OCI-LY1 (cell line): ENCODE results near the gene GTF2E1.

Source experiments
- H2AFZ ChIP-seq: fragments of 200-600 bp; sonication (generic), shearing (Covaris generic); 2 replicates; pipeline ENCODE4 v1.6.0; 2014; ENCODE audit warnings: antibody characterized with exemption, mild to moderate bottlenecking, low read length
- H3F3A ChIP-seq: fragments of 200-600 bp; sonication (generic), shearing (Covaris generic); 2 replicates; pipeline ENCODE4 v1.6.0; 2014; ENCODE audit warnings: mild to moderate bottlenecking, antibody characterized with exemption, low read length, moderate library complexity; ENCODE audit not compliant: insufficient read depth
- H3K27ac ChIP-seq: fragments of 200-600 bp; sonication (generic); 2 replicates; pipeline ENCODE4 v1.5.1; 2014; ENCODE audit warnings: low read length, mixed run types, mild to moderate bottlenecking, low read depth; ENCODE audit not compliant: poor library complexity, severe bottlenecking
- H3K27me3 ChIP-seq: fragments of 200-600 bp; sonication (generic); 2 replicates; pipeline ENCODE4 v1.6.0; 2014; ENCODE audit warnings: antibody characterized with exemption, mild to moderate bottlenecking, low read length, moderate library complexity; ENCODE audit not compliant: insufficient read depth
- H3K36me3 ChIP-seq: fragments of 200-600 bp; sonication (generic); 2 replicates; pipeline ENCODE4 v1.6.1; 2014; ENCODE audit warnings: mild to moderate bottlenecking, antibody characterized with exemption, low read length, moderate library complexity, mixed read lengths; ENCODE audit not compliant: insufficient read depth
- H3K4me1 ChIP-seq: fragments of 200-600 bp; sonication (generic); 2 replicates; pipeline ENCODE4 v1.5.1; 2014; ENCODE audit warnings: mild to moderate bottlenecking, low read length, moderate library complexity; ENCODE audit not compliant: insufficient read depth, severe bottlenecking
- H3K4me2 ChIP-seq: fragments of 200-600 bp; sonication (generic), shearing (Covaris generic); 2 replicates; pipeline ENCODE4 v1.6.1; 2014; ENCODE audit warnings: low read length
- H3K4me3 ChIP-seq: fragments of 200-600 bp; sonication (generic); 2 replicates; pipeline ENCODE4 v1.5.1; 2014; ENCODE audit warnings: low read length, low read depth, mild to moderate bottlenecking, mixed read lengths; ENCODE audit not compliant: poor library complexity, severe bottlenecking
- H3K79me2 ChIP-seq: fragments of 200-600 bp; shearing (Covaris generic); 2 replicates; pipeline ENCODE4 v1.6.1; 2016; ENCODE audit warnings: mixed run types, low read length, mixed read lengths; ENCODE audit not compliant: insufficient read depth
- H3K9ac ChIP-seq: fragments of 200-600 bp; sonication (generic), shearing (Covaris generic); 2 replicates; pipeline ENCODE4 v1.6.1; 2014; ENCODE audit warnings: mild to moderate bottlenecking, low read length, mixed read lengths
- H3K9me2 ChIP-seq: fragments of 200-600 bp; sonication (generic), shearing (Covaris generic); 2 replicates; pipeline ENCODE4 v1.6.1; 2014; ENCODE audit warnings: low read depth, mild to moderate bottlenecking, low read length, mixed read lengths
- H3K9me3 ChIP-seq: fragments of 200-600 bp; shearing (Covaris generic); 2 replicates; pipeline ENCODE4 v1.6.1; 2014; ENCODE audit warnings: low read length, mixed read lengths
- H4K20me1 ChIP-seq: fragments of 200-600 bp; sonication (generic), shearing (Covaris generic); 2 replicates; pipeline ENCODE4 v1.6.0; 2016; ENCODE audit warnings: mild to moderate bottlenecking, low read length; ENCODE audit not compliant: insufficient read depth
- CTCF ChIP-seq: fragments of 200-600 bp; sonication (generic), shearing (Covaris generic); IDR thresholded peaks from 2 replicates; pipeline ENCODE4 v1.5.1; 2017; ENCODE audit warnings: mild to moderate bottlenecking, antibody characterized with exemption, low read length, moderate library complexity, mixed read lengths
- EZH2 ChIP-seq: fragments of 200-600 bp; sonication (generic), shearing (Covaris generic); IDR thresholded peaks from 2 replicates; pipeline ENCODE4 v1.8.0; 2017; ENCODE audit warnings: borderline replicate concordance, mixed run types, mild to moderate bottlenecking, antibody characterized with exemption, low read length, moderate library complexity, mixed read lengths

Gene GTF2E1

GRCh38 chr3:120741837-120742197 lies 727 bp upstream of the GTF2E1 start:
- peak overlapping the region; percentile 93 for H3K4me3 ChIP-seq
- peak overlapping the region; percentile 86 for H3K9ac ChIP-seq
- TF ChIP-seq EZH2 (no peak), CTCF (no peak)
- H3K4me2 ChIP-seq, result peak overlapping the region; percentile 97
- no peaks in the 10 kb centered on the region for H3K9me2 ChIP-seq
- no peaks in the 10 kb centered on the region for H3K27me3 ChIP-seq
- peaks cover 22% of the 10 kb centered on the region for H3K36me3 ChIP-seq
- H3K4me1 ChIP-seq, result peaks cover 21% of the 10 kb centered on the region
- H4K20me1 ChIP-seq, result no peaks in the 10 kb centered on the region
- no peaks in the 10 kb centered on the region for H3F3A ChIP-seq
- H3K9me3 ChIP-seq, result no peaks in the 10 kb centered on the region
- H2AFZ ChIP-seq, result no peak overlapping the region; the same call in 1 of the 2 replicates
- H3K27ac ChIP-seq, result peak overlapping the region; percentile 87
- peaks cover 42% of the 10 kb centered on the region for H3K79me2 ChIP-seq

GRCh38 chr3:120742849-120743365 lies 363 bp downstream of the GTF2E1 start:
- Histone ChIP-seq H3K79me2 (peaks cover 43% of the 10 kb centered on the region), H3K4me1 (peaks cover 21% of the 10 kb centered on the region), H3K27ac (peak overlapping the region; percentile 46), H4K20me1 (no peaks in the 10 kb centered on the region), H3K36me3 (peaks cover 16% of the 10 kb centered on the region), H3K27me3 (no peaks in the 10 kb centered on the region), H3K9ac (peak overlapping the region; percentile 87), H2AFZ (no peak overlapping the region), H3F3A (no peaks in the 10 kb centered on the region), H3K4me2 (peak overlapping the region; percentile 97), H3K4me3 (peak overlapping the region; percentile 93), H3K9me2 (no peaks in the 10 kb centered on the region), H3K9me3 (no peaks in the 10 kb centered on the region)
- TF ChIP-seq EZH2 (no peak), CTCF (no peak)

- H3K27me3 ChIP-seq, result no peaks in the 10 kb centered on the region
- no peaks in the 10 kb centered on the region for H3F3A ChIP-seq
- peak overlapping the region; percentile 97 for H3K4me2 ChIP-seq
- no peak overlapping the region for H3K27ac ChIP-seq
- no peaks in the 10 kb centered on the region for H4K20me1 ChIP-seq
- H2AFZ ChIP-seq, result no peak overlapping the region
- peaks cover 9% of the 10 kb centered on the region for H3K36me3 ChIP-seq
- no peaks in the 10 kb centered on the region for H3K9me3 ChIP-seq
- TF ChIP-seq CTCF (no peak), EZH2 (no peak)
- H3K79me2 ChIP-seq, result peaks cover 43% of the 10 kb centered on the region
- no peaks in the 10 kb centered on the region for H3K9me2 ChIP-seq
- peak overlapping the region; percentile 93 for H3K4me3 ChIP-seq
- peak overlapping the region; percentile 87 for H3K9ac ChIP-seq
- H3K4me1 ChIP-seq, result peaks cover 21% of the 10 kb centered on the region
Measured at GRCh38 chr3:120743556-120744195, 1.1 kb downstream of the GTF2E1 start.
